GM18519 (cell line): ENCODE results near the gene LMOD2.

ENCODE experiments used
- ATAC-seq: cut with Tn5 transposase; IDR thresholded peaks from one replicate; pipeline ENCODE4 v1.9.1; 2021; ENCODE audit warnings: mild to moderate bottlenecking, moderate library complexity; ENCODE audit not compliant: unreplicated experiment, low FRiP score

Gene LMOD2

DNA sequence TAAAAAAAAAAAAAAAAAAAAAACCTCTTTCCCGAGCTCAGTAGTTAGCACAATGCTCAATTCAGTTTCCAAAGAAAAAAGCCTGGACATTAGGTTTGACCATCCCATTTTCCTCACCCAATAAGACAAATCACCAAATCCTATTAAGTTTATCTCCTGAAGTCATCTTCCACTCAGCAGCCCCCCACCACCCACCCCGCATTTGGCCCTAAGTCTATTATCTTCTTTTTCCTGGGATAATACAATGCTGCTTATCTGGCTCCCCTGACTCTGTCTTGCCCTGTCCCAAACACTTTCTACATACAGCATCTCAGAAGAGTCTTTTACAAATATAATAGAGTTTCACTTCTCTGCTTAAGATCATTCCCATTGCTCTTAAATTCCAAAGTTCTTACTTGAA is 17.8 kb upstream of the LMOD2 start:
- no peak for ATAC-seq

DNA sequence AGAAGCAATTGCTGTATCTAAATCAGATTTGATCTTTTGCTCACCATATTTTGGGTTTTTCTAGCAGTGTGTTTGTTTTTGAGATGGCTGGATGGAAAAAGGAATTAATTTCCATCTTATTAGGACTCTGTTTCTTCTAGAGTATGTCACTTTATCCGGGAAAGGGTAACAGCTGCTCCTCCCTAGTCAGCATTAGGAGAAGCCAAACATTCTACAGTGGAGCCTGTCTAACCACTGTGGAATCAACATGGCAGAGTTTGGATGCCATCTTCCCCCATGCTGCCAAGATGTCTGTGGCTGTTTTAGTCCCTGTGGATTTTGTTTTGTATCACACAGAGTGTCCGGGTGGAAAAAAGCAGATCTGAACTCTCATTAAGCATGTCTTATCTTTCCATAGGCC is 16.0 kb upstream of the LMOD2 start:
- ATAC-seq: no peak

DNA sequence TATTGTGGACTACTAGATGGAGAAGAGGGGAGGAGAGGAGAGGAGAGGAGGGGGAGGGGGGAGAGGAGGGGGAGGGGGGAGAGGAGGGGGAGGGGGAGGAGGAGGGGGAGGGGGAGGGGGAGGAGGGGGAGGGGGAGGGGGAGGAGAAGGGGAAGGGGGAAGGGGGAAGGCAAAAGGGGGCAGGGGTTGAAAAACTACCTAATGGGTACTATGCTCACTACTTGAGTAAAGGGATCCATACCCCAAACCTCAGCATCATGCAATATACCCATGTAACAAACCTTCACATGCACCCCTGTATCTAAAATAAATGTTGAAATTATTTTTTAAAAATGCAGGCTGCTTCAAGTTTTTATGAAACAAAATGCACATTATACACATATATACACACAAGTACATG is 15.1 kb upstream of the LMOD2 start:
- no peak for ATAC-seq

DNA sequence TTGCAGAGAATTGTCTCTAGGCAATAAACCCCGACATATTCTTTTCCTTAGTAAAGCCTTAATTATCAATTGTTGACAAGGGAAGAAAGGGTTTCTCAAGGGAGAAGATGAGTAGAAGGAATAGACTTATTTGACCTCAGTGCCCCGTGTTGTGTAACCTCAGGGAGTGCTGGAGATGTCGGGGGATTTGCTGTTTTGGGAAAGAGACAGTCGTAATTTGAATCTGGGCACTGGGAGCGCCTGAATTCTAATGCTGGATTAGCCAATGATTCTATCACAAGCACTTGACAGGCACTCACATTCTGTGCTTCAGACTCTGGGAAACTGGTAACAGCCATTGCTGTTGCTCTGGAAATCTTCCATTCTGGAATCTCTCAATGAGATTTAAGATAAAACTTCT is 13.8 kb upstream of the LMOD2 start:
- no peak for ATAC-seq

DNA sequence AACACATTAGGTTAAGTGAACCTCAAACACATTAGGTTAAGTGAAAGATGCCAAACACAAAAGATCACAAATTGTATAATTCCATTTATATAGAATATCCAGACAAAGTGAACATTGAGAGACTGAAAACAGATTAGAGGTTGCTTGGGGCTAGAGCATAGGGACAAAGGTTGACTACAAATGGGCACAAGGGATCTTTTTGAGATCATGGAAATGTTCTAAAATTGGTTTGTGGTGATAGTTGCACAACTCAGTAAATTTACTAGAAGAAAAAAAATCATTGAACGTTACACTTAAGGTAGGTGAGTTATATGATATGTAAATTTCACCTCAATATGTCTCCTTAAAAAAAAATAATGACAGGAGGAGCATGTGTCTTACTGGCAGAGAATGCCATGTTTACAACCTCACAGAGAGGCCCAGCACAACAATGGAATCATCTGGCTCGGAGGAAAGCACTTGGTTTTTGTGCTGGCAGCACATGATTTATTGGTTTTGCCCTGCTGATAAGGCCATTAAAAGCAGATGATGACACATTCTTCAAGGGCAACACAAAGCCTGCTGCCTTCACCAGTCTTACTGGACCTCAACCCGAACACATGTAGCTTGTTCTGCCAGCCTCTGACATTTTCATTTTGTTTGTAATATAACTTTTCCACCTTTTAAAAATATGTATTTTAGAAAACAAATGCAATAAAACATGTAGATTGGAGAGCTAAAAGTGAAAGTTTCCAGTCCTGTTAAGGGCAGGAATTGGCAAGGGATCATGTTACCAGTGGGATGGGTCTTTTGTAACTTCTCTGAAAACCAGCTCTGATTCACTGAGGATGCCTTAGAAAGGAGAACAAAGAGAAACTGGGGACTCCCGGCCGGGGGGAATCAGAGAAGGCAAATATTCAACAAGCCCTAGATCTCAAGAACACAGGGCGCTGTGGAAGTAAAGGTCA is 11.9 kb upstream of the LMOD2 start:
- no peak for ATAC-seq

DNA sequence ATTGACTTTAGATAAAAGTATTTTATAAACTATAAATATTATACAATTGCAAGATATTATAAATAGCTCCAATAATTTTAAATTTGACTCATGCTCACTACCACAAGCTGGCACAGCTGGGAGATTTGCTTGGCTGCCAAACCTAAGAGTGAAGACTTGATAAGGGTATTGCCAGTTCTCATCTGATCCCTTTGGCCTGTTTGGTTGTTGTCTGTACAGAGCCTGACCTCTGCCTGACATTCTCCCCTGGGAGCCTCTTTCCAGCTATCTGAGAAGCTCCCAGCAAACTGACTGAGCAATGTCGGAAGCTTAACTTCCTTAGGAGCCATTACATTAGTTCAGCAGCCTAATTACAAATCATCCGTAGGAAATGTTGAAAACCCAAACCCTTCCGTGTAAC is 10.2 kb upstream of the LMOD2 start:
- ATAC-seq: no peak

DNA sequence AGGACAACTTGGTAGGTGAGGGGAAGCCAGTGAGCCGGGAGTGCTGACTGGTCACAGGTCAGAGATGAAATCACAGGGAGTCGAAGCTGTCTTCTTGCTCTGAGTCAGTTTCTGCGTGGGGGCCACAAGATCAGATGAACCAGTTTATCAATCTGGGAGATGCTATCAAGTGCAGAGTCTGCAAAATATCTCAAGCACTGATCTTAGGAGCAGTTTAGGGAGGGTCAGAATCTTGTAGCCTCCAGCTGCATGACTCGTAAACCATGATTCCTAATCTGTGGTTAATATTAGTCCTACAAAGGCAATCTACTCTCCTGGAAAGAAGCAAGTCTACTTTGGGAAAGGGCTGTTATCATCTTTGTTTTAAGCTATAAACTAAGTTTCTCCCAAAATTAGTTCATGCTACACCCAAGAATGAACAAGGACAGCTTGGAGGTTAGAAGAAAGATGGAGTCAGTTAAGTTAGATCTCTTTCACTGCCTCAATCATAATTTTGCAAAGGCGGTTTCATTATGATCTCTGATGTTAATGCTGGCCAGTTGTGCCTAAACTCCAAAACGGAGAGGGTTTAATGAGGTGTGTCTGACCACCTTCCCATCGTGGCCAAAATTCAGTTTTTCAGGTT is 8.4 kb upstream of the LMOD2 start:
- no peak for ATAC-seq

DNA sequence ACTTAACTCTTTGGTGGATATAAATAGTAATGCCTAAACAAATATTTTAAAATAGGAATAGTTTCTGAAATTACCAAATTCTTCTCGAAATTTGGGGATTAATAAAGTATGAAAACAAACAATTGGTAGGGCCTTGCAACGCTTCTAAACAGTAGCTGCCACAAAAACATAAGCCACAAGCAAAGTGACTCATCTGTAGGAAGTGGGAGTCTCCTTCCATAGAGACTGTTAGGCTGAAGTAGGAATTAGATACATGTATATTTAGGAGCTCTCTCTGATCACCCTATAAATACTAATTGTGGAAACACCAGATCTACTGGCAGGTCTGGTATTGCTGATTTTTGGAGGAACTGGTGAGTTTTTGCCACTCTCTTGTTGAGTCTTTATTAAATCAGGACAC is 5.7 kb upstream of the LMOD2 start:
- no peak for ATAC-seq

DNA sequence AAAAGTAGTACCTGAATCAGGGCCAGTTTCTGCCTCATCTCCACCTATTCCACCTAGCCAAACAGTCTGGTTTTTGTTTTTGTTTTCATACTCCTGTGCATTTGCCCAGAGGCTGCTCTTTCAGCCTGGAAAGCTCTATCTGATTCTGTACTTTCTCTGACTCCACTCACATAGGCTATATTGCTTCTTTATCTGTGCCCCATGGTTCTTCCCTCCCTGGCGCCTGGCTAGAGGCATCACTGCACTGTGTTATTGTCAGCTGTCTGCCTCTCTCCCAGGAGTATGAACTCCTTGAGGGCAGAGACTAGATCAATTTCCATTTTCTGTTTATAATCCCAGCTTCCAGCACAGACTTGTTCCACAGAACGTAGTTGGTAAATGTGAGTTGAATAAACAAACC is 5.1 kb upstream of the LMOD2 start:
- no peak for ATAC-seq

DNA sequence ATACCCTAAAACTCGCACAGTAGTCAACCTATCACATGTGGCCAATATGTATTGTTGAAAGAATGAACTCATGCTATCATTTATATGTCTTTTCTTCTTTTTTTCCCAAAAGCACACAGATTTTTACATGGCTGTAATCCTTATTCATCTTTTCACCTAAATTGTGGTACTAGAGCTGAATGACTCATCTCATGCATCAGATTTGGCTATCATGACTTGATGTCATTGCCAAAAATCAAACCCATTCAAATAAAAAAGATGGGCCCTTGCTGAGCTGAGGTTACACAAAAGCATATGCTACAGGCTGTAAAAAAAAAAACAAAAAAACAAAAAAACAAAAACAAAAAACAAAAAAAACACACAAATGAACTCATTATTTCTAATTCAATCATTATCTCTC is 3.3 kb upstream of the LMOD2 start:
- no peak for ATAC-seq

DNA sequence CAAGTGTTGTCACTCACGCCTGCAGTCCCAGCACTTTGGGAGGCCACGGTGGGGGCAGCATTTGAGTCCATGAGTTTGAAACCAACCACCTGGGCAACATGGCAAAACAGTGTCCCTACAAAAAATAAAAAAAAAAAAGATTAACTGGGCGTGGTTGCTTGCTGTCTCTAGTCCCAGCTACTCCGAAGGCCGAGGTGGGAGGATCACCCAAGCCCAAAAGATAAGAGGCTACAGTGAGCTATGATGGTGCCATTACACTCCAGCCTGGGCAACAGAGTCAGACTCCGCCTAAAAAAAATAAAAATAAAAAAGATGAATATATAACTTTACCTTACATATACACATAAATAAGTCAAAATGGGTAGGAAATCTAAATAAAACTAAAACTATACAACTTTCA is 2.5 kb upstream of the LMOD2 start:
- ATAC-seq: no peak

DNA sequence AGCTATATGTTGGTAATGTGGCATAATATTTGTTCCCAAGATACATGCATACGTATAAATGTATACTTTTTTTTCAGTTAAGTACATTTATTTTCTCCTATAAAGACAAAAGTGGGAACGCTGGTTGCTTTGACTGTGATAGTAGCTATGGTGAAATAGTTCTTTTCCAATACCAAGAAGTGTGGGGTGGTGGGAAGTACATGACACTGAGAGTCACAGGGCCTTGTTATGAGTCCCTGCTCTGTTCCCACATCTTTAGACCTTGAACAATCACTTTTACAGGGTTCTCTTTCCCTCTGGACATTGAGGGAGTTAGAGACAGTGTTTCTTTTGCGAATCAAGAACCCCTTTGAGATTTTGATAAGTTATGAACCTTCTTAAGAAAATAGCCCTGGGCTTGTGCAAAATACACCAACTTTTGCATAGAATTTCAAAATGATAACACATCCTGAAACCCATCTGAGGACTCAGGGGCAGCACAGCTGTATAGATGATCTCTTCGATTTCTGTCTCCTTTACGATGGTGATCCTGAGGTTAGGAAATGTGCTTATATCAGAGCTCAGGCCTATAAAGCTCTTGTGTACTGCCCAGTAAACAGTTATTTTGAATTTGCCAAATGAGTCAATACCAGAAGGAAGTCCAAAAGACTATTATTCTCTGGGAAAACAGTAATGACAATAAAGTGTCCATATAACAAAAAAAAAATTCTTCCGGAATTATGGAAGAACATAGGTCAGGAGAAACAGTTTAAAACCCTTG is 1.1 kb downstream of the LMOD2 start:
- no peak for ATAC-seq

DNA sequence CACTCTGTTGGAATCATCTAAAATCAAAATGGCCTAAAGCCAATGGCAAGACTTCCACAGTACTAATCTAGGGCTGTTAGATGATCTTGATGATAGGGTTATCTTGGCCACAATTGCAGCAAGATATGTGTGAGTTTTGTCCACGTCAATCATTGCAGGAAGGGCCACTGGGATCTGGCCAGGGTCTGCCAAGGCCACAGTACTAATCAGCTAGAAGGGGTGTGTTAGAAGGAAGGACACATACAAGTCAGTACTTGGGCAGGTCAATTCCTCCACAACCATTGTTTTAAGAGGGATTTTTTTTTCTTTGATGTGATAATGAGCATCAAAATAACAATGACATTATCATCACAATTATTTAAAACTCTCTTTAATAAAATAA is 1.6 kb downstream of the LMOD2 start:
- ATAC-seq: no peak

DNA sequence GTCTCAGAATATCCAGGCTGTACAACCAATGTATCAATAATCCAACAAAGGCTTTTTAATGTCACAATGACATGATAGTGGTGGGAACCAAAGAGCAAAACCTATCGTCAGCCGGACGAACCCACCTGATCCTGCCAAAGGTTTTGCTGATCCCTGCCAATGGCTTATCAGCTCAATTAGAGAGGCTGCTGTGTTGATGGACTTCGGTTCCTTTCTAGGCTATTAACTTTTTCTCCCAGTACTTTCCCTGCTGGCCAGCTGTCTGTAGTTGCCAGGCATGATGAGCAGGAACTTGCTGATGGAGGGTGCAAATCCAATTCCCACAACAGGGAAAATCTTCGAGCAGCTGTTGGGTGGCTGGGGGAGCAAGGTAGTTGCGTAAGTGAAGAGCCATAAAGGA is 2.4 kb downstream of the LMOD2 start:
- no peak for ATAC-seq

DNA sequence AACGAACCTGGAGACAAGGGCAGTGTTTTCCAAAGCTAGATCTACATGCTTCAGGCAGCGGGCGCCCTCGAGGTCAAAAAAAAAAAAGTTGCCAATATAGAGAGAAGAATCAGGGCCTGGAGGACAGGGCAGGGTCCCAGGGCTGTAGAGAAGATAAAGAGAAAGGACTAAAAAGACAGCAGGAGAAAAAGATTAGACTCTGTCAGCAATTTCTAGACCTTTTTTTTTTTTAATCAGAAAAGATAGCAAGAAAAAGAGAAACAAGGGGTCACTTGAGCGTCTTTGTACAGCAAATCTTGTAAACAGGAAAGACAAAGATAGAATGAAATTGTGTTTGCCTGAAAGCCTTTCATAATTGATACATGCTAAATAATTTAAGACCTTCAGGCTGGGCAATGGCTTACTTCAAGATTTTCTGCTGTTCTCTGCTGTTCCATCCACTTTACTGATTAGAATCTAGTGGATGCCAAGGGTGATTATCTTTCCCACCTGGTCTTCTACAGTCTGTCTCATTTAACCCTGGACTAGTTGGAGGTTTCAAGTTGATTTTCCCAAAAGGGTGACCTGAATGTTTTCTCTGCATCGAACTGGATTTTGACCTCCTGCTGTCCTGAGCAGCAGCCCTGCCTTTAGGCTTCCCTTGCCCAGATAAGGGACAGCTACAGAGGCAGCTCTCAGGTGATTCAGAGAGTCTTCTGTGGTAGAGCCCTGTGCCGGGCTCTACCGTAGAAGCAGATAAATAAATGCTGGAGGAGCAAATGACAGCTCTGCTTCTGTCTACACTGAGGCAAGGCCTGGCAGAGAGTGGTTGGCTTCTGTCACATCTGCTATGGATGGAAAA is 5.1 kb downstream of the LMOD2 start:
- no peak for ATAC-seq

DNA sequence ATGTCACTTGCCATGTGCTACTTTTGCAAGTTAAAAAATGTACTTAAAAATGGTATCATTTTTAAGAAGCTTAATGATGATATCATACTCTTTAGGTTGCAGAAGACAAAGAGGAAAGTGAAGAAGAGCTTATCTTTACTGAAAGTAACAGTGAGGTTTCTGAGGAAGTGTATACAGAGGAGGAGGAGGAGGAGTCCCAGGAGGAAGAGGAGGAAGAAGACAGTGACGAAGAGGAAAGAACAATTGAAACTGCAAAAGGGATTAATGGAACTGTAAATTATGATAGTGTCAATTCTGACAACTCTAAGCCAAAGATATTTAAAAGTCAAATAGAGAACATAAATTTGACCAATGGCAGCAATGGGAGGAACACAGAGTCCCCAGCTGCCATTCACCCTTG is 6.1 kb downstream of the LMOD2 start:
- no peak for ATAC-seq

DNA sequence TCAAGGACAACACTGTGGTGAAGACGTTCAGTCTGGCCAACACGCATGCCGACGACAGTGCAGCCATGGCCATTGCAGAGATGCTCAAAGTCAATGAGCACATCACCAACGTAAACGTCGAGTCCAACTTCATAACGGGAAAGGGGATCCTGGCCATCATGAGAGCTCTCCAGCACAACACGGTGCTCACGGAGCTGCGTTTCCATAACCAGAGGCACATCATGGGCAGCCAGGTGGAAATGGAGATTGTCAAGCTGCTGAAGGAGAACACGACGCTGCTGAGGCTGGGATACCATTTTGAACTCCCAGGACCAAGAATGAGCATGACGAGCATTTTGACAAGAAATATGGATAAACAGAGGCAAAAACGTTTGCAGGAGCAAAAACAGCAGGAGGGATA is 6.6 kb downstream of the LMOD2 start:
- ATAC-seq: no peak

DNA sequence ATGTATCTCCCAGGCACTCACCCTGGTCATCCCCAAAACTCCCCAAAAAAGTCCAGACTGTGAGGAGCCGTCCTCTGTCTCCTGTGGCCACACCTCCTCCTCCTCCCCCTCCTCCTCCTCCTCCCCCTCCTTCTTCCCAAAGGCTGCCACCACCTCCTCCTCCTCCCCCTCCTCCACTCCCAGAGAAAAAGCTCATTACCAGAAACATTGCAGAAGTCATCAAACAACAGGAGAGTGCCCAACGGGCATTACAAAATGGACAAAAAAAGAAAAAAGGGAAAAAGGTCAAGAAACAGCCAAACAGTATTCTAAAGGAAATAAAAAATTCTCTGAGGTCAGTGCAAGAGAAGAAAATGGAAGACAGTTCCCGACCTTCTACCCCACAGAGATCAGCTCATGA is 7.1 kb downstream of the LMOD2 start:
- no peak for ATAC-seq

DNA sequence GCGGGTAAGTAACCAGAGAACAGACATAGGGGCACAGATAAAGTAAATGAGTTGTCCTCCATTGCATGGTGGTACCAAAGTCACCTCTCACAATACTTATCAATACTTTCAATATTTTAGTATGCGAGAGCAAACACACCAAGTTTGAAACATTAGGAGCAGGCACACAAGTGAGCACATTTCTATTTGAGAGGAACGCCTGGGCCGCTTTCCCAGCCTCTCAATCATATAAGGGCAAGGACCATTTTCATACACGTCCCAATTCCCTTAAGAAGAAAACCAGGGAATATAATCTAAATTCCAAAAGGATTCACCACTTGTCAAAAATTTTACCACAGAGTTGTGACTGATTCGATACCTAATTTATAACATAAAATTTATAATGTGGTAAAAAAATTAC is 7.5 kb downstream of the LMOD2 start:
- no peak for ATAC-seq

DNA sequence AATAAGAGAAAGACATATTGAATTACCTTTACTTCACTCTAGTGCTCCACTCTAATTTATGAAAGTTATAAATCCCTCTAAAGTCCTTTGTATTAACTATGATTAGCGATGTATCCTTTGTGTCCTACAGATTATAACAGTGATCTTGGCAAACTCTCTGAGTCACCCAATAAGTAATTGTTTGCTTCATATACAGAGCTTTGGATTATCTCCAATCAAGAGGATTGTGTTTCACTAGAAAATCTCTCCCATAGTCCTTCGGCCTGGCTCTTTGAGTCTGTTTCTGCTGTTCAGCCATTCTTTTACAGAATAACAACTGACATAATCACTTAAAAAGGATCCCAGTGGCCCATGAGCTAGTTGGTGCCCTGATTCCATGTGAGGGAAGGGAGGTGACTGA is 9.5 kb downstream of the LMOD2 start:
- ATAC-seq: no peak

DNA sequence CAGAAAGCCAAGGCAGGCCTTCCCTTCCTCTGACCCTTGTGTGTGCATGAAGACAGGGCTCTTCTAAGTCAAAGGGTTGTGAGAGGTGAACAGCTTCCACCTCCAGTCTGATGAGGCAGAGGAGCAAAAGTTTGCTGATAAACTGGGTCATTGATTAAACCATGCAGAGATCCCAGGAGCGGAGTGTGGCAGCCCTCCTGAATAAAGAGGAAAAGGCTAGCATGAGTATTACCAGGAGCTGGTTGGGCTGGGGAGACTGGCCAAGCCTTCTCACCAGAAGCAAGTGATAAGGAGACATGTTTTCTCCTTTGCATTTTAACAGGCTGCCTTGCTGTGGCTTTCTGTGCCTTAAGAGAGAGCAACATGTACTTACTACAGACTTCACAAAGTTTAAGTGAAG is 10.2 kb downstream of the LMOD2 start:
- ATAC-seq: no peak
